EH (cell line): ENCODE results near the gene PWP2.
"Not testable (repeated sequence)": the region's sequence is repeated elsewhere in the genome, so short reads cannot be mapped to it uniquely, and the experiment has no call there.

Source experiments
- DNase-seq: peaks from one replicate; pipeline ENCODE4 v3.0.0-alpha.2; 2015; ENCODE audit warnings: low read depth

PWP2 gene

DNA sequence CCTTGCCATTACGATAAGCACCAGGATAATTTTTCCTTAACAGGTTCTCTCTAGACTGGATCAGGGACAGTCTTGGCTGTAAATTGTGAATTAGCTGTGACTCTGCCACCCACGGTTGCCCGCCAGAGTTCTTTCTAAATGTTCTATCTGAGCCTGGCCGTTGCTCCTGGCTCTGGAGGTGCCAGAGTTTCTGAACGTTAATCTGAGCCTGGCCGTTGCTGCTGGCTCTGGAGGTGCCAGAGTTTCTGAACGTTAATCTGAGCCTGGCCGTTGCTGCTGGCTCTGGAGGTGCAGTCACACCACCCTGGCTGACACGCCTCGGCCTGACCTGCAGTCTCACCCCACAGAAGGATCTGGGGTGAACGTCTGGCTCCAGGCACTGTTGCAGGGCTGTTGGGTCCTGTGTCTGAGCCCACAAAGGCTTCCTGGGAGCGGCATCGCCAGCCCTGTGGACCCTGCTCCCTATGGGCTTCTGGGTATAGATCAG lies 56.0 kb downstream of the PWP2 start:
- not testable (repeated sequence) for DNase-seq

DNA sequence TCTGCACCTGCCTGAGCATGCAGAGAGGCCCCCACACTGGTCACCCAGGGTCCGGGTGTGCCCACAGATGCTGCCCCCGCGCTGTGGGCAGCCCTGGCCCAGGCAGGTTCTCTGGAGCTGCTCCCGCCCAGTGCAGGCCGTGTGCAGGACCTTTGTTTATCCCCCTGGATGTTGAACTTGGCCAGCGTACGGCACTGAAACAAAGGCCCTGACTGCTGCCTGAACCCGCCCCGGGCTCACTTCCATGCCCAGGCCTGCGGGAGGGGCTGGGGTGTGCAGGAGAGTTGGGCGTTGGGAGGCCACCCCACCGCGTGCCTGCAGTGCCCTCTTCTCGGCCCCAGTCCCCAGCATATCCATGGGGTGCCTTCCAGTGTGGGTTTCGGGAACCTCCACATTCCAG lies 58.7 kb downstream of the PWP2 start:
- not testable (repeated sequence) for DNase-seq

- DNase-seq, result not testable (repeated sequence)
Measured at GRCh38 chr21:44167527-44167926, 60.3 kb downstream of the PWP2 start.

- not testable (repeated sequence) for DNase-seq
Measured at GRCh38 chr21:44170326-44170725, 63.1 kb downstream of the PWP2 start.

DNA sequence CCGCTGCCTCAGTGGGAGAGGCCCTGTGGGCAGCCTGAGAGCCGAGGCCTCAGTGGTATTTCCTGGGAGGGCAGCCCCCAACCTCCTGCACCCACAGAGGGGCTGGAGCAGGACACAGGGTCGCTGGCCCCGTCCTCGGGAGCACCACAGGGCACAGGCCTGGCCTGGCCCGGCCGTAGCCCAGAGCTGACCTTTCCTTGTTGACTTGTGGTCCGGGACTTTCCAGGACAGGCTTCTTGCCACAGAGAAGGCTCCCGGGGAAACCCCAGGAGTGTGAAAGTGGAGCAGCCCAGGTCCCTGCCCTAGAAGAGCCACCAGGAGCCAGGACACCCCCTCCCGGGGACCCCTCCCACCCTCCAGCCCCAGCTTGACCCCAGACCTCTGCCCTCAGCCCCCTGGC lies 63.7 kb downstream of the PWP2 start:
- not testable (repeated sequence) for DNase-seq

DNA sequence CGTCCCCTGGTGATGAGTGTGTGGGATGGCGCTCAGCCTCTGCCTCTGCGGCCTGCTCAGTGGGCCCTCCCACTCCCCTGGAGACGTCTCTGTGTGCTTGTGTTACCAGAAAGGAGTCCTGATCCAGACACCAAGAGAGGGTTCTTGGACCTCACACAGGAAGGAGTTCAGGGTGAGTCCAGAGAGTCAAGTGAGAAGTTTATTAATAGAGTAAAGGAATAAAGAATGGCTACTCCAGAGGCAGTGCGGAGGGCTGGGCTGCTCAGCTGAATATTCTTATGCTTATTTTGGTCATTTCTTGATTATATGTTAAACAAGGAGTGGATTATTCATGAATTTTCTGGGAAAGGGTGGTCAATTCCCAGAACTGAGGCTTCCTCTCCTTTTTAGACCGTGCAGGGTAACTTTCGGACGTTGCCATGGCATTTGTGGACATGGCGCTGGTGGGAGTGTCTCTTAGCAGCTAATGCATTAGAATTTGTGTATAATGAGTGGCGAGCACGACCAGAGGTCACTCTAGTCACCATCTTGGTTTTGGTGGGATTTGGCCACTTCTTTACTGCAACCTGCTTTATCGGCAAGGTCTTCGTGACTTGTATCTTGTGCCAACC lies 64.9 kb downstream of the PWP2 start:
- DNase-seq, result not testable (repeated sequence)

- not testable (repeated sequence) for DNase-seq
Measured at GRCh38 chr21:44172741-44173140, 65.5 kb downstream of the PWP2 start.

DNA sequence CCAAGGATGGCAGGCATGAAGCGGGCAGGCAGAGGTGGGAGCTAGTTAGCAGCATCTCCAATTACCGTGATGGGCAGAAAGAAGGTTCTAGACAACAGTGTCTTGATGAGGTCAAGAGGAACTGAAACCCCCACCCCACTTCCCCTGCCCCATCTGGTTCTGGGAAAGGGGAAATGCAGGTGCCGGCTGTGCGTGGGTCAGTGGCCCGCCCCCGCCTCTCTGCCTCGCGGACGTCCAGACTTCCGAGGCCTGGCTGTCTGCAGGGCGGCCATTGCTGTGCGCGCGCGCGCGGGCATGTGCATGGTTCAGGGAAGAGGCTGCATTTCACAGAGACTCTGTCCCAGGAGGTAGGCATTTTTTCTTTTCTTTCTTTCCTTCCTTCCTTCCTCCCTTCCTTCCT lies 68.0 kb downstream of the PWP2 start:
- not testable (repeated sequence) for DNase-seq

- DNase-seq, result not testable (repeated sequence)
Measured at GRCh38 chr21:44176127-44176526, 68.9 kb downstream of the PWP2 start.
